Activated naive CD4-positive, alpha-beta T cell treated with anti-CD3 and anti-CD28 coated beads, Interleukin-2, amount 50 U/mL, for 72 hours (primary cell): ENCODE measurements around the gene TUBA3D. TPM values are rescaled to one million over a fixed set of nuclear protein-coding genes. Genes with fewer than 3 reads are reported as not detected.
"Not testable (repeated sequence)": the region's sequence is repeated elsewhere in the genome, so short reads cannot be mapped to it uniquely, and the experiment has no call there.

Experiments used
- ATAC-seq, 2 donors: fragments of 150-1000 bp; cut with Tn5 transposase; 2 replicates each; pipeline ENCODE4 v1.10.0; 2021; ENCODE audit warnings: mild to moderate bottlenecking in 2 of 2, moderate library complexity in 2 of 2
- DNase-seq, 2 donors: peaks; one replicate each; pipeline ENCODE4 v3.0.0; 2021 to 2022; ENCODE audit warnings: low spot score in 2 of 2
- H3K27ac Mint-ChIP-seq, 2 donors: one replicate each; pipeline ENCODE4 v1.8.0; 2022; ENCODE audit warnings: mild to moderate bottlenecking in 2 of 2, mixed read lengths in 2 of 2
- H3K36me3 Mint-ChIP-seq, 2 donors: one replicate each; pipeline ENCODE4 v1.8.0; 2022; ENCODE audit warnings: mixed read lengths in 2 of 2
- H3K9me3 Mint-ChIP-seq, 2 donors: one replicate each; pipeline ENCODE4 v1.8.0; 2022; ENCODE audit warnings: mixed read lengths in 2 of 2
- total RNA-seq, 2 donors: library from RNA; stranded (reverse); gene quantifications; one replicate each; pipeline ENCODE4 v1.2.3, GENCODE V29; 2022

Gene TUBA3D
- total RNA-seq, 2 donors from 2014 or later: not detected

DNA sequence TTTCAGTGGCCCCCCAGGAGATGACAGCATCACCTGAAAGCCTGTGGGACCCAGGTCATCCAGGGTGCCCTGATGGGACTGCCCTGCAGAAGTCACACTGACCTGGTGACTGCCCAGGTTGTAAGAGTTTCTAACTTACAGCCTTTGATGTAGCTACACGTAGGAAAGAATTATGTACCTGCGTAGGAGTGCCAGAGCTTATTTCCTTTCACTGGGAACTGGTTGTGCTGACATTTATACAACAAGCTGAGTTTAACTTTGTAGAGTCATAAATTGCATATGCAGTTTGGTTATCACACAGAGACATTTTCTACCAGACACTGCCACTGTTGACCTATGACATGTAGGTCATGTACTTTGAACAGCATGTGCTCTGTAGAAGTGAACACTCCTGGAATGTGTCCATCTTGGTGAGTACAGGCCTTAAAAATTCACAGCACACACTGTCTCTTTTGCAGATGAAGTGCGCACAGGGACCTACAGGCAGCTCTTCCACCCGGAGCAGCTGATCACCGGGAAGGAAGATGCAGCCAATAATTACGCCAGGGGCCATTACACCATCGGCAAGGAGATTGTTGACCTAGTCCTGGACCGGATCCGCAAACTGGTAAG, 3.0 kb downstream of the TUBA3D start:
- not testable (repeated sequence) for DNase-seq, H3K36me3 Mint-ChIP-seq, H3K27ac Mint-ChIP-seq, H3K9me3 Mint-ChIP-seq
- ATAC-seq: peak; percentile 28 to 47

DNA sequence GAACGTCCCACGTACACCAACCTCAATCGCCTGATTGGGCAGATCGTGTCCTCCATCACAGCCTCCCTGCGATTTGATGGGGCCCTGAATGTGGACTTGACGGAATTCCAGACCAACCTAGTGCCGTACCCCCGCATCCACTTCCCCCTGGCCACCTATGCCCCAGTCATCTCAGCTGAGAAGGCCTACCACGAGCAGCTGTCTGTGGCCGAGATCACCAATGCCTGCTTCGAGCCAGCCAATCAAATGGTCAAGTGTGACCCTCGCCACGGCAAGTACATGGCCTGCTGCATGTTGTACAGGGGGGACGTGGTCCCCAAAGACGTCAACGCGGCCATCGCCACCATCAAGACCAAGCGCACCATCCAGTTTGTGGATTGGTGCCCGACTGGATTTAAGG, 4.4 kb downstream of the TUBA3D start:
- not testable (repeated sequence) for H3K9me3 Mint-ChIP-seq, ATAC-seq, DNase-seq, H3K36me3 Mint-ChIP-seq
- peak overlapping the region in 1 of 2 donors; percentile 44 for H3K27ac Mint-ChIP-seq

DNA sequence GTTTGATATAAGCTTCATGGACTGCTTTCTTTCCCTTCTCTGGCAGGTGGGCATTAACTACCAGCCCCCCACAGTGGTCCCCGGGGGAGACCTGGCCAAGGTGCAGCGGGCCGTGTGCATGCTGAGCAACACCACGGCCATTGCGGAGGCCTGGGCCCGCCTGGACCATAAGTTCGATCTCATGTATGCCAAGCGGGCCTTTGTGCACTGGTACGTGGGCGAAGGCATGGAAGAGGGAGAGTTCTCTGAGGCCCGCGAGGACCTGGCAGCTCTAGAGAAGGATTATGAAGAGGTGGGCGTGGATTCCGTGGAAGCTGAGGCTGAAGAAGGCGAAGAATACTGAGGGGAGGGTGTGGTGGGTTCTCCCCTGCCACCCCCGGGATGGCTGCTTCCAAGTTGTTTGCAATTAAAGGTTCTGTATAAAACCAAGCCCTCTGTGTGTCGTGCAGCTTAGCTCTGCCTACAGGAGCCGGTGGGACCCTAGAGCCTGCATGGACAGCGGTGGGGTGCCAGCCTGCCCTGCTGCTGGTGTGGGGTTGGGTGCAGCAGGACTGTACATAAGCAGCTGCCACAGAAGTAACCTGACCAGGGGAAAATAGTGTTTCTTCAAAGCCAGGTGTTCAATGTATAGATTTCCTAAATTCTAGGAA, 6.7 kb downstream of the TUBA3D start:
- peak in 1 of 2 donors; percentile 14 for DNase-seq
- not testable (repeated sequence) for H3K36me3 Mint-ChIP-seq, H3K9me3 Mint-ChIP-seq, ATAC-seq
- H3K27ac Mint-ChIP-seq: peak overlapping the region in 1 of 2 donors; percentile 36

DNA sequence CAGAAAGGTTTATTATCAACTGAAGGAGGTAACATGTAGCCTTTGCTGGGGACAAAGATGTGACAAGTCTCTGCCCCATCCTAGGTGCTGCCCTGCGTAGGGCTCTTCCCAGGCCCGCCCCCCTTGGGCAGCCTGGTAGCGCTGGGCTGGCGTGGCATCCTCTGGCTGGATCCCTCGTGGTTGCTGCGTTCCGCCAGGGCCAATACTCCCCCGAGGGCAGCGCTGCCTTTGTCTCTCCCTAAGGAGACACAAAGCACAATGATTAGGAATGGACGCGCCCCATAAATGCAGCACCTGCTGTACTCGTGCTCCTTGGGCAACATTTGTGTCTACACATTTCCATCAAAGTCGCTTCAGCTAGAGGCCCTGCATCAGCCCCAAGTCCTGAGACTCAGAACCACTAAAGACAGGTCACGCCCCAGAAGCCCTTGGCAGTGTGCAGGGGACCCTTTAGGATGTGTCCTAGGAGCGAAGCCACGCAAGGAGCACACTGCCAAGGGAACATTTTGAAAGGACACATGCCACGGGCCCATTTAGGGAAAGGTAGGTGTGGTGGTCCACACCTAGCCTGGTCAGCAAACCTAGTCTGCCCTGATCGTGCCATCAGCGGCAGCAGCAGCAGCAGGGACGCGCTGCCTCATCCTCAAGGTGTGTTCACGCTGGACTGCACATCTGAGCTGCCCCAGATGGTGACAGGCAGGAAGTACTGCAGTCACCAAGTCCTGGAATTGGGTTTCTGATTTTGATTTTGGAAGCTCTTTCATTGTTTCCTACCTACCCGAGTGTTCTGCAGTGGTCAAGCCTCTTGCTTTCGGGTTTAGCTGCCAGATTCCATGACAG, 8.3 kb downstream of the TUBA3D start:
- not testable (repeated sequence) for ATAC-seq, H3K27ac Mint-ChIP-seq, H3K9me3 Mint-ChIP-seq
- H3K36me3 Mint-ChIP-seq: peaks cover 0 to 12% of the 10 kb centered on the region in 2 donors
- DNase-seq: peak in 1 of 2 donors; percentile 31

DNA sequence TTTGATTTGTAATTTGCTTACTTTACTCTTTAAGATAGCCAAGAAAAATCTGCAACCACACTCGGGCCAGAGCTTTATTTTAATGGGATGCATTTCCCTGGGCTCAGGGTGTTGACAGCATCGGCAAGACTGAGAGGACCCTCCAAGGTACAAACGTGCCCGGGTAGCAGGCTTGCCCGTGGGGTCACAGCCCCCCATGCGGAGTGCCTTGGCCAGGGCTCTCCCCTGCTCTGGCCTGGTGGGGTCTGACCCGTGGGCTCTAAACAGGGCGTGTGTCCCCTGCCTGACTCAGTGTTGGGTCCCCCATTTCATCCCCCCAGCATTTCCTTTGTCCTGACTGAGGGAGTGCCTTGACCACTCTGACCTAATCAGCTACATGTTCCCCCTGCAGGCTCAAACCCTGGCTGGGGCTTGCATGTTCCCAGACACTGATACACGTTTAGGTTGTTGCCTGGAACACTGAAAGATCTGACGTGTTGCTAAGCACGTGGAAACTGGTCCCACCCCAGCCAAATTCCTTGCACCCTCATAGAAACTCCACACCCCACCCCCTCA, 9.1 kb downstream of the TUBA3D start:
- Mint-ChIP-seq H3K27ac (peak overlapping the region in 1 of 2 donors; percentile 22), H3K36me3 (peaks cover 2 to 14% of the 10 kb centered on the region in 2 donors)
- ATAC-seq, H3K9me3 Mint-ChIP-seq: not testable (repeated sequence)
- peak in 1 of 2 donors; percentile 54 for DNase-seq

DNA sequence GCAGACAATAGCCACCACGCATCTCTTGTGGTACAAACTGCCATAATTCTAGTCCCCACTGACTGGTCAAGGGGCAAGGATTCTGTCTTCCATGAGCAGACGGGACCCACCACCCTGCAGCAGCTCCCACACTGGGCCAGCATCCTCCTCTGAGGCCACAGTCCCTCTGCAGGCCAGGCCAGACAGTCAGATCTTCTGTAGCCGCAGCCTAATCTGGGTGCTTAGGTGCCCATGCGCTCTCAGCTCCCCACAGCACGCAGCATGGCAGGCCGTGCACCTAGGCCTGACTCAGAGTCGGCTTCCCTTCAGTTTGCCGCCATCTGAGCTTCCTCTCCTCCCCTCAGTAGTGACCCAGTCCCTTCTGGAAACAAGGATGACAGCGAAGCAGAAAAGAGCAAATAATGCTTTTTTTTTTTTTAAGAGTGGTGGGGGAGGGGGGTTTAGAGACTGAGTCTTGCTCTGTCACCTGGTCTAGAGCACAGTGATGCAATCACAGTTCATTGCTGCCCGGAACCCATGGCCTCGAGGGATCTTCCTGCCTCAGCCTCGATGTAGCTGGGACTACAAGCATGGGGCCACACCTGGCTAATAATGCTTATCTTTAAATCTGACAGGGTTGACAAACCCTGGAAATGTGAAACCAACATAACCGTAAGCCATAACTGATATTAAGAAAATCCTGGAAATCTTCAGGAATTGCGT, 10.4 kb downstream of the TUBA3D start:
- peak overlapping the region in 1 of 2 donors; percentile 36 for H3K27ac Mint-ChIP-seq
- peaks cover 16 to 28% of the 10 kb centered on the region in 2 donors for H3K36me3 Mint-ChIP-seq
- not testable (repeated sequence) for H3K9me3 Mint-ChIP-seq, ATAC-seq
- peak in 1 of 2 donors; percentile 11 for DNase-seq

DNA sequence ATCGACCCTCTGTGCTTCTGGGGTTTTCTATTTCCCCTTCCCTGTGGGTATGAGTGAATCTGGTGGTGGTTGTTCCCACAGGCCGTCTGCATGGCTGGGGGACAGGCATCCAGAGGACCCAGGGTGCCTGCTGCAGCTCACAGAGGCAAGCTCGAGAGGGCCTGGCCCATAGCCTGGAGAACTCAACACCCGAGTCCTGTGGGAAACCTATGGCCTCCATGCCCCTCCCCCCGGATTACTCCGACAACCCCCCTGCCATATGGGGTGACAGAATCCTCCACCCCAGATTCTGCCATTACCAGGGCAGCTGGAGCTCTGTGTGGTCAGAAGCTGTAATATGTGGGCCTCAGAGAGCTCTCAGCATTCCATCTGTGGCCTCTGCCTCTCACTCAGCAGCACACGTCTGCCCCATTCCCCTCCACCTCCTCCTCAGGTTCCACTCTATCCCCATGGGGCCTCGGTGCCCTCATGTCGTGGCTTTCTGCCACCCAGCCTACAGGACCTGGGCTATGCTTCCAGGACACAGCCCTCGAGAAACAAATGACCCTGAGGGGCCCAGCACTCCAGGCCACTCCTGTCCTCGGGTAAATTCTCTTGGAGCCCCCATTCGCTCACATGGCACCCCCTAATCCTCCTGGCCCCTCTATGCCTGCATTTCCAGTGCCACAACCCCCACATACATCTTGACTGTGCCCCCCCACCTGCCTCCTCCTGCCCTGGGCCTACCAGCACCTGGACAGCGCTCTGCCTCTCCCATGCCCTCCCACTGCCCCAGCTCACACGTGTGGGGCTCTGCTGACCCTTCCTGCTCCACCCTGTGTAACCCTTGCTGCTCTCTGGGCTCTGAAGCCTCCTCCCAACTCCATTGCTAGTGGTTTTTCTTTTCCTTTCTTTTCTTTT, 12.6 kb downstream of the TUBA3D start:
- peak in 1 of 2 donors; percentile 44 for DNase-seq
- peak overlapping the region; percentile 91 to 93 for H3K27ac Mint-ChIP-seq
- no peaks in the 10 kb centered on the region for H3K9me3 Mint-ChIP-seq
- peaks cover 24 to 29% of the 10 kb centered on the region in 2 donors for H3K36me3 Mint-ChIP-seq
- no peak for ATAC-seq

DNA sequence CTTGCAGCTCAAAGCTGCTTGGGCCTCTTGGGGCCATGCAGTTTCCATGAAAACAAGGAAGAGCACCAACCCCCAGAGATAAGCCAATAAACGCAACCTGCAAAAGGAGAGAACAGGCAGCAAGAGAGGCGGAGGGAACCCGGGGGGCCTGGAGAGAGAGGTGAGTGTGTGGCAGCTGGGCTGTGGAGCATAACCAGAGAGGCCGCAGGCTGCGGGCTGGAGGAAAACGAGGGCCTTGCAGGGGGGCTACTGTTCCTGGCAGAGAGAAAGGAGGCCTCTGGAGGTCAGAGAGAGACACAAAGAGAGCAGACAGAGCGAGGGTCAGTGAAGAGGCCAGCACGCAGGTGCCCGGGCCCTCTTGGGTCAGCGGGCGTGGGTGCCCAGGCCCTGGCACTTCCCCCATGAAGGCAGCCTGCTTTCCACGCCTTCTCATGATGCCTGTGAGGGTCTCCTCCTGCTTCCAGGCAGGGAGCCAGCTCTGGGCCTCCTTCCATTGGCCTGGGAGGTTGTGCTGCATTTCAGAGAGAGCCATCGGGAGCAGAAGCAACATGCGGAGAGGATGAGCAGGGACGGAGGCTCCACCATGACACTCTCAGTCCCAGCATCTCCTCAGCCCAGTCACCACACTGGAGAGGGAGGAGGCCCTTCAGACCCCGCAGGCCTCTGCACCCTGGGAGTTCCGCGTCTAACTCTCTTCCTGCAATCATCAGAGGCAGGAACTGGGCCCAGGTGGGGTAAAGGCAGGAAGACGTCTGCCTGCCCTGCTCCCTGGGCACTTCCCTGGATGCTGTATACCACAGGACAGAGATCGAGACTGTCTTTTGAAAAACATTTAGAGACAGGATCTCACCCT, 14.9 kb downstream of the TUBA3D start:
- Mint-ChIP-seq H3K36me3 (peaks cover 35% of the 10 kb centered on the region in 2 donors), H3K27ac (peak overlapping the region; percentile 91 to 97)
- not testable (repeated sequence) for H3K9me3 Mint-ChIP-seq
- ATAC-seq: peak in 1 of 2 donors; percentile 15
- DNase-seq: peak in 1 of 2 donors; percentile 36

DNA sequence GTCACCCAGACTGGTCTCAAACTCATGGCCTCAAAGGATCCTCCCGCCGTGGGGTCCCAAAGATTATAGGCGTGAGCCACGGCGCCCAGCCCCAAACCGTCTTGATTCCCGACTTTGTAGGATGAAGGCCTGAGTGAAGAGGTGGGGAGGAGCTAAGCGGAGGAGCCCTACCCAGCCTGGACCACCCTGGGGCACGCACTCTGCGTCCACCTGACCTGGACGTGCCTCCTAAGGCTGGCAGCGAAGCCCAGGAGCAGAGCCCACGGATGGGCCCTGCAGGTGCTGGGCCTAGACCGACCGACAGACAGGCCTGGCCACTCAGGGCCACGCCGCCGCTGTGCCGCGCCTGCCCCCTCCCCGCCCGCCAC, 15.5 kb downstream of the TUBA3D start:
- peak in 1 of 2 donors; percentile 18 for ATAC-seq
- H3K9me3 Mint-ChIP-seq, DNase-seq: not testable (repeated sequence)
- Mint-ChIP-seq H3K36me3 (peaks cover 35% of the 10 kb centered on the region in 2 donors), H3K27ac (peak overlapping the region; percentile 91 to 97)

DNA sequence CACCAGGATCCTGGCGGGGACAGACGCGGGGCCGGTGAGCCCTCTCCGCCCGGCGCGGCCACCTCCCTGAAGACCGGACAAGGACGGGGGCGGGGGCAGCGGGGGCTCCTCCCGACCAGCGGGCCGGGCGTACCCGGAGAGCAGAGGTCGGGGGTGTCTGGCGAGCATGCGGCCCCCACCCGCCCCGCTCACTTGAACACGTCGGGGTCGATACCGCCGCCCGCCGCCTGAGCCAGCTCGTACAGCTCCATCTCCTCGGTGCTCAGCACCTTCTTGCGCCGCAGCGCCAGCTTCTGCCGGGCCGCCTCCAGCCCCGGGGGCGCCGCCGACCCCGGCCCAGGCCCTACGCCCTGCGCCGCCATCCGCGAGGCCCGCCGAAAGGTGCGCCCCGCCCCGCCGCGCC, 16.1 kb downstream of the TUBA3D start, which contains the start of gene MZT2A:
Gene MZT2A (minus strand): TSS at position 383 of the 403 bp plus-strand sequence. CDS start 21 bp downstream, at position 362.
- DNase-seq, H3K9me3 Mint-ChIP-seq: not testable (repeated sequence)
- Mint-ChIP-seq H3K36me3 (peaks cover 35% of the 10 kb centered on the region in 2 donors), H3K27ac (peak within 1 kb of the TSS; percentile 98 to 99)
- peak; percentile 8 for ATAC-seq

DNA sequence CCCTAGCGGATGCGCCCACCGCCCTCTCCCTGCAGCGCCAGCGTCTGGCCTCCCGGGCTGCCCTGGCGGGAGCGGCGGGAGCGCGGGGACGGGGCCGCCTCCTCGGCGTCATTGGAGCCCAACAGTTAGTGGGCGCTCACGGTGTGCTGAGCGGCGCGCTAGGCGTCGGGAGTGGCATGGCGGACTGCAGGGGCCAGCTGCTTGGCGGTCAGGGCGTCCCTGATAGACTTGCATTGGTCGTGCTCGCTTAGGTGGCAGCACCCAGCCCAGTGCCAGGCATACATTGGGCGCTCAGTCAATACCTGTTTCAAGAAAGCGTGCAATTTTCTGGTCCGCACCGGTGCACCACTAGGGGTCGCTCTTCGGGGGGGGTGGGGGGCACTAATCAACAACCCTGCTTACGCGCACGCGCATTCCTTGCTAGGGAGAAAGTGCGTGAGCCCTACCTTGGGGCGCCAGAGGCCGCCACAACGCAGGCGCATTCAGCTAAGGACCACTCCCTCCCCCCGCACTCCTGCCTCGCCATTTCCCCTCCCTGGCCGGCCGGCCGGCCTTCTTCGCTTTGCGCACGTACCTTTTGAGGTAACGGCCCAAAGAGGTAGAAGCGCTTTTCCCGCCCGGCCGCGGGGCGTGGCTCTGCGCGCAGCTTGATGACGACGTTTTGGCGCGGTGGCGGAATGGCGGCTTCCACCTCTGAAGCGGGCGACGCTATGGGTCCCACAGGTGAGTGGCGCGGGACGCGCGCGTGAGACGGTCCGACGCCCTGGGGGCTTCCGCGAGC, 16.7 kb downstream of the TUBA3D start:
- ATAC-seq: peak; percentile 78 to 85
- peak overlapping the region; percentile 93 to 99 for H3K27ac Mint-ChIP-seq

DNA sequence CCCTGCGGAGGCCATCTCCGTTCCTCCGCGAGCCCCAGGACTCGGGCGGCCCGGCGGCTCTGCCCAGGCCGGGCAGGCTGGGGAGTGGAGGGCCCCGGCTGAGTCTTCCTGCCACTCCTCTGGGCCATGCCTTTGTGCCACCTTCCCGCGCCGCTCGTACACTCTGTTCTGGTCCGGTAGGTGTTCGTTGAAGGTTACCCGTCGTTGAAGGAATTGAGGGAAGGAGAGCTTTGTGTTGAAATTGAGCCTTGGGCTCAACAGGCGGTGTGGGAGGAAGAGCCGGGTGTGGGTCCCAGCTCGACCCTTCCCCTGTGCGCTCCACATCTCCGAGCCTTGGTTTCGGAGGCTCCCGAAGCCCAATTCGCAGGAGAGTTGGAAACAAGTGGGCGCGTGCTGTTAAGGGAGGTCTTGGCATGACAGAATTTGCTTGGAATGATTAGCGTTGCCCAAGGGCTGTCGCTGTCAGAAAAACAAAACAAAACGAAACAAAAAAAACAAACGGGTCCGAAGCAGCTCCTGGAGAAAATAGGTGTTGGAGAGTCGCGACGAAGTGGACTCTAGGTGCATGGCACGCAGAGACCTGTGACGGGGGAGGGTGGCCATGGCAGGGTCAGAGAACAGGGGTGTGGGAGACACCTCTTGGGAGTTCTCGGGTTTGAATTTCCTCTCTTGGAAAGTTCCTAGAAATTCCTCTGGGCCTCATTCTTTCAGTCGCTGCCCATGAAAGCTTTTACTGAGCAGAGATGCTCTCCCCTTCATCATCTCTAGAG, 17.5 kb downstream of the TUBA3D start:
- Mint-ChIP-seq H3K36me3 (peaks cover 28 to 35% of the 10 kb centered on the region in 2 donors), H3K9me3 (no peaks in the 10 kb centered on the region), H3K27ac (peak overlapping the region; percentile 98 to 99)
- ATAC-seq (peak in 1 of 2 donors; percentile 19), DNase-seq (no peak)

More for the DNA sequence above, 16.7 kb downstream of the TUBA3D start:
- H3K9me3 Mint-ChIP-seq: no peaks in the 10 kb centered on the region
- DNase-seq: peak; percentile 91 to 93
- H3K36me3 Mint-ChIP-seq: peaks cover 35% of the 10 kb centered on the region in 2 donors

DNA sequence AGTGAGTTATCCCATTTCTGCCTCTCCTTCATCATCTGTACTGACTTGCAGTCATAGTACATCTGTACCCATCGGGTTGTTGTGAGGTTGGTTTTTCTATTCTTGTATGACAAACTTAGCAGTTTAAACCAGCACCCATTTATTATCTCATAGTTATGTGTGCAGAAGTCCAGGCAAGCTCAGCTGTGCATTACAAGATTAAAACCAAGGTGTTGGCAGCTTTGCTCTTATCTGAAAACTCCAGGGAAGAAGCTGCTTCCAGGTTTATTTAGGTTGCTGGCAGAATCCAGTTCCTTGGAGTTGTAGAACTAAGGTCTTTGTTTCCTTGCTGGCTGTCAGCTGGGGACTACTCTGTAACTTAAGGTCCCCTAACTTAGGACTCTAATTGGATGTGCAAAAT, 19.6 kb downstream of the TUBA3D start:
- Mint-ChIP-seq H3K27ac (peak overlapping the region in 1 of 2 donors; percentile 37), H3K36me3 (peaks cover 25 to 28% of the 10 kb centered on the region in 2 donors)
- ATAC-seq, H3K9me3 Mint-ChIP-seq, DNase-seq: not testable (repeated sequence)
